DOHH2 (cell line): ENCODE measurements around the gene EFNA3.

ENCODE experiments used
- H3F3A ChIP-seq: fragments of 200-600 bp; sonication (generic), shearing (Covaris generic); 2 replicates; pipeline ENCODE4 v1.6.0; 2016; ENCODE audit warnings: antibody characterized with exemption, mild to moderate bottlenecking; ENCODE audit not compliant: control insufficient read depth, insufficient read depth
- H3K27ac ChIP-seq: fragments of 200-600 bp; sonication (generic); 2 replicates; pipeline ENCODE4 v1.5.1; 2014; ENCODE audit warnings: low read depth, mild to moderate bottlenecking, low read length, moderate library complexity
- H3K27me3 ChIP-seq: fragments of 200-600 bp; sonication (generic); 2 replicates; pipeline ENCODE4 v1.6.1; 2014; ENCODE audit warnings: mild to moderate bottlenecking, low read length, mixed read lengths; ENCODE audit not compliant: control insufficient read depth
- H3K36me3 ChIP-seq: fragments of 200-600 bp; sonication (generic); 2 replicates; pipeline ENCODE4 v1.6.1; 2014; ENCODE audit warnings: mild to moderate bottlenecking, low read length, moderate library complexity, mixed read lengths; ENCODE audit not compliant: control insufficient read depth
- H3K4me1 ChIP-seq: fragments of 200-600 bp; sonication (generic); 2 replicates; pipeline ENCODE4 v1.6.1; 2014; ENCODE audit warnings: mild to moderate bottlenecking, low read length, mixed read lengths; ENCODE audit not compliant: control insufficient read depth
- H3K4me2 ChIP-seq: fragments of 200-600 bp; sonication (generic); 2 replicates; pipeline ENCODE4 v1.6.0; 2014; ENCODE audit warnings: mild to moderate bottlenecking, low read length, moderate library complexity
- H3K4me3 ChIP-seq: fragments of 200-600 bp; sonication (generic); 2 replicates; pipeline ENCODE4 v1.5.1; 2014; ENCODE audit warnings: mild to moderate bottlenecking, low read length, mixed read lengths
- H3K79me2 ChIP-seq: fragments of 200-600 bp; sonication (generic); 2 replicates; pipeline ENCODE4 v1.6.1; 2014; ENCODE audit warnings: mild to moderate bottlenecking, low read length, mixed read lengths; ENCODE audit not compliant: control insufficient read depth
- H3K9me2 ChIP-seq: fragments of 200-600 bp; sonication (generic); replicated peaks from 2 replicates; pipeline ENCODE4 v1.6.1; 2014; ENCODE audit warnings: mild to moderate bottlenecking, low read length, mixed read lengths; ENCODE audit not compliant: control insufficient read depth
- H3K9me3 ChIP-seq: fragments of 200-600 bp; sonication (generic); 2 replicates; pipeline ENCODE4 v1.6.1; 2014; ENCODE audit warnings: antibody characterized with exemption, low read length, mixed read lengths; ENCODE audit not compliant: control insufficient read depth, insufficient read depth
- H4K20me1 ChIP-seq: fragments of 200-600 bp; sonication (generic); 2 replicates; pipeline ENCODE4 v1.6.0; 2014; ENCODE audit warnings: low read depth, mild to moderate bottlenecking, antibody characterized with exemption, low read length, moderate library complexity; ENCODE audit not compliant: control insufficient read depth, insufficient read depth
- CTCF ChIP-seq: fragments of 200-600 bp; sonication (generic); IDR thresholded peaks from one replicate; pipeline ENCODE4 v1.5.1; 2014; ENCODE audit warnings: antibody characterized with exemption, mild to moderate bottlenecking, low read depth, low read length; ENCODE audit not compliant: poor library complexity, severe bottlenecking
- EZH2phosphoT487 ChIP-seq: fragments of 200-600 bp; sonication (generic); IDR thresholded peaks from 2 replicates; pipeline ENCODE4 v1.6.1; 2017; ENCODE audit warnings: borderline replicate concordance, mild to moderate bottlenecking, antibody characterized with exemption, low read length, moderate library complexity, mixed read lengths

EFNA3 gene

GRCh38 chr1:155048449-155049334 lies 29.9 kb upstream of the EFNA3 start:
- H3K79me2 ChIP-seq = peaks cover 8% of the 10 kb centered on the region
- 0 out of 2 replicates have a peak, but pooled peaks cover 3% of the 10 kb centered on the region for H3F3A ChIP-seq
- H3K4me2 ChIP-seq = no peak overlapping the region
- no peaks in the 10 kb centered on the region for H4K20me1 ChIP-seq
- H3K4me1 ChIP-seq = peaks cover 37% of the 10 kb centered on the region
- no peaks in the 10 kb centered on the region for H3K27me3 ChIP-seq
- H3K9me3 ChIP-seq = no peaks in the 10 kb centered on the region
- H3K9me2 ChIP-seq = no peaks in the 10 kb centered on the region
- no peaks in the 10 kb centered on the region for H3K36me3 ChIP-seq
- TF ChIP-seq EZH2phosphoT487 (no peak), CTCF (no peak)
- H3K4me3 ChIP-seq = no peak overlapping the region
- H3K27ac ChIP-seq = no peak overlapping the region

GRCh38 chr1:155049651-155050559 lies 28.7 kb upstream of the EFNA3 start:
- no peak overlapping the region for H3K27ac ChIP-seq
- H3K4me3 ChIP-seq = peak overlapping the region; percentile 81
- peaks cover 6% of the 10 kb centered on the region; the same call in 1 of the 2 replicates for H3K36me3 ChIP-seq
- no peaks in the 10 kb centered on the region for H3K27me3 ChIP-seq
- peak overlapping the region; percentile 93 for H3K4me2 ChIP-seq
- H4K20me1 ChIP-seq = no peaks in the 10 kb centered on the region
- TF ChIP-seq EZH2phosphoT487 = no peak
- TF ChIP-seq CTCF = no peak
- H3K4me1 ChIP-seq = peaks cover 34% of the 10 kb centered on the region
- H3K9me2 ChIP-seq = no peaks in the 10 kb centered on the region
- no peaks in the 10 kb centered on the region for H3K9me3 ChIP-seq
- 0 out of 2 replicates have a peak, but pooled peaks cover 3% of the 10 kb centered on the region for H3F3A ChIP-seq
- peaks cover 8% of the 10 kb centered on the region for H3K79me2 ChIP-seq

- Histone ChIP-seq H3K36me3 (peaks cover 9% of the 10 kb centered on the region; the same call in 1 of the 2 replicates), H3K27me3 (no peaks in the 10 kb centered on the region), H4K20me1 (no peaks in the 10 kb centered on the region), H3K4me2 (peak within 1 kb of the TSS; percentile 93), H3K9me2 (no peaks in the 10 kb centered on the region), H3K27ac (0 out of 2 replicates have a peak within 1 kb of the TSS, but pooled peaks have one; percentile 18), H3F3A (0 out of 2 replicates have a peak, but pooled peaks cover 3% of the 10 kb centered on the region), H3K9me3 (no peaks in the 10 kb centered on the region), H3K4me1 (peaks cover 34% of the 10 kb centered on the region), H3K4me3 (peak within 1 kb of the TSS; percentile 81), H3K79me2 (peaks cover 8% of the 10 kb centered on the region)
- TF ChIP-seq EZH2phosphoT487 (no peak), CTCF (peak; percentile 99)
These were observed 27.9 kb upstream of the EFNA3 start, which contains the start of gene ADAM15 for GRCh38 chr1:155050560-155051341. Gene ADAM15 (plus strand): TSS chr1:155051316. CDS start chr1:155051387, 71 bp downstream.
